Chondrocyte (in vitro differentiated cells): ENCODE measurements around the gene NPC1. TPM values are rescaled to one million over a fixed set of nuclear protein-coding genes. Genes with fewer than 3 reads are reported as not detected.

Source experiments
- DNase-seq: peaks from one replicate; pipeline ENCODE4 v3.0.0; 2021; ENCODE audit warnings: mixed read lengths, low spot score
- H3K27ac Mint-ChIP-seq: one replicate; pipeline ENCODE4 v1.8.0; 2021; ENCODE audit warnings: mild to moderate bottlenecking, moderate library complexity, mixed read lengths; ENCODE audit not compliant: unreplicated experiment
- H3K27me3 Mint-ChIP-seq: 2 replicates; pipeline ENCODE4 v1.8.0; 2021; ENCODE audit warnings: low read depth, mixed read lengths
- H3K36me3 Mint-ChIP-seq: 2 replicates; pipeline ENCODE4 v1.8.0; 2021; ENCODE audit warnings: low read depth, mixed read lengths
- H3K4me1 Mint-ChIP-seq: 2 replicates; pipeline ENCODE4 v1.8.0; 2021; ENCODE audit warnings: low read depth, mild to moderate bottlenecking, mixed read lengths
- H3K4me3 Mint-ChIP-seq: one replicate; pipeline ENCODE4 v1.8.0; 2021; ENCODE audit warnings: mild to moderate bottlenecking, moderate library complexity, mixed read lengths; ENCODE audit not compliant: unreplicated experiment
- H3K9me3 Mint-ChIP-seq: 2 replicates; pipeline ENCODE4 v1.8.0; 2021; ENCODE audit warnings: low read depth, mixed read lengths
- total RNA-seq: library from RNA; stranded (reverse); gene quantifications from 3 replicates; pipeline ENCODE4 v1.2.1, GENCODE V29; 2021
- TF ChIP-seq, protein P1 (sequence below): fragments of 200-600 bp; sonication (generic); IDR thresholded peaks from 2 replicates; pipeline ENCODE4 v1.5.0; 2021; ENCODE audit warnings: antibody characterized with exemption, mild to moderate bottlenecking, moderate library complexity

Gene NPC1
- total RNA-seq, 1 donor from 2014 or later: 48.2 TPM

DNA sequence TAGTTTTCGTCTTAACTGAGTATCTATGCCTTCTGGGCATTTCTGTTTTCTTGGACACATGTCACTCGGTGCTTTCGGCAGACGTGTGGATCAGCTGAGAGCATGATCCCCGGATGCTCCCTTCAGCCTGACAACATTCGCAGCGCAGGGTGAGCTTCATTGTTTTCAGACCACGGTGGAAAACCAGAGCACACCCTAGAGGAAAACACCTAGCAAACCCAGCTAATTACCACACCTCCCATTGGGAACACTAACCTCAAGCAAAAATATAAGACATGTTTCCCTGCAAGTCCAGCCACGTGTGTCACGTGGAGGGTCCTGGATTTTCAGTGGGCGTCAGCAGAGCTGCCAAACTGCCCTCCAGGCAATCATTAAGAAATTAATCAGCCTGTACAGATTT lies 45.4 kb upstream of the NPC1 start:
- peaks cover 6% of the 10 kb centered on the region for H3K27me3 Mint-ChIP-seq
- no peak overlapping the region for H3K27ac Mint-ChIP-seq
- peaks cover 21% of the 10 kb centered on the region for H3K4me1 Mint-ChIP-seq
- peak overlapping the region; percentile 40 for H3K4me3 Mint-ChIP-seq
- TF ChIP-seq, protein P1, sequence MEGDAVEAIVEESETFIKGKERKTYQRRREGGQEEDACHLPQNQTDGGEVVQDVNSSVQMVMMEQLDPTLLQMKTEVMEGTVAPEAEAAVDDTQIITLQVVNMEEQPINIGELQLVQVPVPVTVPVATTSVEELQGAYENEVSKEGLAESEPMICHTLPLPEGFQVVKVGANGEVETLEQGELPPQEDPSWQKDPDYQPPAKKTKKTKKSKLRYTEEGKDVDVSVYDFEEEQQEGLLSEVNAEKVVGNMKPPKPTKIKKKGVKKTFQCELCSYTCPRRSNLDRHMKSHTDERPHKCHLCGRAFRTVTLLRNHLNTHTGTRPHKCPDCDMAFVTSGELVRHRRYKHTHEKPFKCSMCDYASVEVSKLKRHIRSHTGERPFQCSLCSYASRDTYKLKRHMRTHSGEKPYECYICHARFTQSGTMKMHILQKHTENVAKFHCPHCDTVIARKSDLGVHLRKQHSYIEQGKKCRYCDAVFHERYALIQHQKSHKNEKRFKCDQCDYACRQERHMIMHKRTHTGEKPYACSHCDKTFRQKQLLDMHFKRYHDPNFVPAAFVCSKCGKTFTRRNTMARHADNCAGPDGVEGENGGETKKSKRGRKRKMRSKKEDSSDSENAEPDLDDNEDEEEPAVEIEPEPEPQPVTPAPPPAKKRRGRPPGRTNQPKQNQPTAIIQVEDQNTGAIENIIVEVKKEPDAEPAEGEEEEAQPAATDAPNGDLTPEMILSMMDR: no peak
- DNase-seq: no peak
- H3K9me3 Mint-ChIP-seq: no peaks in the 10 kb centered on the region
- H3K36me3 Mint-ChIP-seq: no peaks in the 10 kb centered on the region

- Mint-ChIP-seq H3K4me3 (peak overlapping the region; percentile 40), H3K27ac (no peak overlapping the region), H3K4me1 (peaks cover 25% of the 10 kb centered on the region), H3K27me3 (peaks cover 6% of the 10 kb centered on the region), H3K9me3 (no peaks in the 10 kb centered on the region), H3K36me3 (no peaks in the 10 kb centered on the region)
- DNase-seq: no peak
- TF ChIP-seq, protein P1: no peak
Measured at GRCh38 chr18:23631312-23631711, 45.0 kb upstream of the NPC1 start.

DNA sequence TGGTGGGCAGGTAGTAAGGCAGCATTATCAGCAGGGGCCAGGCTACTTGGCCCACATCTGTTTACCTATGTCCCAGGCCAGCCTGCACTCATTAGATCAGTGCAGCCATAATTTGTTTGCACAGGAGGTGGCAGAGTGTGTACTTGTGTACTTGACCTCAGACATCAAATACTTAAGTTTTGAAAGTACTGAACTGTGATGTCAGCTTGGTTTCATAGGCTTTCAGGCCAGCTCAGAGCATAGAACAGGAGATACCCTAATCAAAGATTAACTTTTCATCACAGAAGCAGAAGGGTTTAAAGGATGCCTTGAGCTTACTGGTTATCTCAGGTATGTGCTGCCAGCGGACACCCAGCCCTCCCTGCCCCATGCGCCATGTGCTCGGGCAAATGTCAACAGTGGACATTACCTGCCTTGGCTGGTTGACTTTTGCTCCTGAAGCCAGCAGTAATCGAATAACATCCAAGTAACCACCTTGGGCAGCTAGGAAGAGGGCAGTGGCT lies 43.2 kb upstream of the NPC1 start:
- Mint-ChIP-seq H3K4me1 (peaks cover 31% of the 10 kb centered on the region), H3K4me3 (no peak overlapping the region), H3K27me3 (peaks cover 3% of the 10 kb centered on the region), H3K9me3 (no peaks in the 10 kb centered on the region), H3K27ac (no peak overlapping the region), H3K36me3 (no peaks in the 10 kb centered on the region)
- TF ChIP-seq, protein P1: no peak
- no peak for DNase-seq

DNA sequence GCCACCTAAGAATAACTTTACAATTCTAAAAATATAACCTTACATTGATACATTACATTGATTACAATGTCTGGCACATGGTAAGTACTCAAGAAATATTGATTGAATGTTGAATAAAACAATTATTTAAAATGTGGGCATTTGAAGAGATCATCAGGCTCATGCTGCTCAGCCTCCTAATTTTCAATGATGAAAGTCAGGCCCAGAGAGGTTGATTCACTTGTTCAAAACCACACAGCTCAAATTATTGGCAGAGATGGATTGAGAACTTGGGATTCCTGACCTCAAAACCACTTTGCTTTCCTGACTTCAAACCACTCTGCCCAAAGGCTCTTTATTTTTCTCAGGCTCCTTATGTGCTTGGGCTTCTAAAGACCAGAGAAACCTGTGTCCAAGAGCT lies 41.7 kb upstream of the NPC1 start:
- H3K9me3 Mint-ChIP-seq: no peaks in the 10 kb centered on the region
- no peaks in the 10 kb centered on the region for H3K27me3 Mint-ChIP-seq
- no peaks in the 10 kb centered on the region for H3K36me3 Mint-ChIP-seq
- H3K27ac Mint-ChIP-seq: no peak overlapping the region
- no peak for DNase-seq
- TF ChIP-seq, protein P1: no peak
- peaks cover 31% of the 10 kb centered on the region for H3K4me1 Mint-ChIP-seq
- H3K4me3 Mint-ChIP-seq: no peak overlapping the region

DNA sequence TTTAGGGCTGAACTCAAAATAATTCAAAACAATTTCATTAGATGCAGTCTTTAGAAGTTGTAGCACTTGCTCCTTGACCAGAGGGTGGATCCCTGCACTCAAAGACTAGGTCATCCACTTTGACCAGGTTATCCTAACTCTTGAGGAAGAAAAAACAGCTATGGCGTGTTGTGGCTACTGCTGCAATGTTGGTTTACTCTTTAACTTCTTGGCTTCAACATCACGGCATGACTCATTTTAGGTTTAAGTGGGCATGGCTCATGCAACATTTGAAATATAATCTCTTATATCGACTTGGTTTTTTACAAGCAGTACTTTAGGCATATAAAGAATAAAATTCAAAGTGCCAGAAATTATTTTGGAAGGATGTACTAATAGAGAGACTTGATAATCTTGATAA lies 41.0 kb upstream of the NPC1 start:
- TF ChIP-seq, protein P1: no peak
- Mint-ChIP-seq H3K27me3 (peaks cover 2% of the 10 kb centered on the region), H3K27ac (peak overlapping the region; percentile 68)

More for the DNA sequence above, 41.0 kb upstream of the NPC1 start:
- DNase-seq: no peak
- H3K9me3 Mint-ChIP-seq: no peaks in the 10 kb centered on the region
- H3K4me1 Mint-ChIP-seq: peaks cover 31% of the 10 kb centered on the region
- H3K36me3 Mint-ChIP-seq: no peaks in the 10 kb centered on the region
- H3K4me3 Mint-ChIP-seq: no peak overlapping the region
